CD4-positive, alpha-beta T cell treated with Interleukin-12 subunit alpha and Interleukin-12 subunit beta, for 1 hour (primary cell): Measurements from ENCODE around the gene HBP1.
A peak's percentile ranks its signal among the peaks of the same experiment; 100 is the strongest.

Source experiments
- DNase-seq: peaks from one replicate; pipeline ENCODE4 v3.0.0-alpha.2; 2020

The HBP1 gene

DNA sequence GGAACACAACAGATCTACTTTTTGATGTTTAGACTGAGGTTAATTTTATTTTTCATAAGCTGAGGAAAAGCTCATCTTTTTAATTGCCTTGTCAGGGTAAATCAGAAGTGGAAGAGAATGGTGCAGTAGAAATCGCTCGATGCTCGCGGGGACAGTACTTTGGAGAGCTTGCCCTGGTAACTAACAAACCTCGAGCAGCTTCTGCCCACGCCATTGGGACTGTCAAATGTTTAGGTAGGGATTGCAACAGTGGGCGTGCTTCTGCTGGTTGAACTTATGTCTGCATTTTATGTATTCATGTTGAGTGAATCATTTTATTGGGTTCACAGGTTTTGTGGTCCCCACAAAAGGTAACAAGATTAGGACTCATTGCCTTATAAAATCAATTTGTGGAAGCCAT is 11.7 kb upstream of the HBP1 start:
- no peak for DNase-seq

GRCh38 chr7:107158028-107158427 is 10.8 kb upstream of the HBP1 start:
- DNase-seq = no peak

- DNase-seq = no peak
Measured at GRCh38 chr7:107160389-107160788, 8.4 kb upstream of the HBP1 start.

DNA sequence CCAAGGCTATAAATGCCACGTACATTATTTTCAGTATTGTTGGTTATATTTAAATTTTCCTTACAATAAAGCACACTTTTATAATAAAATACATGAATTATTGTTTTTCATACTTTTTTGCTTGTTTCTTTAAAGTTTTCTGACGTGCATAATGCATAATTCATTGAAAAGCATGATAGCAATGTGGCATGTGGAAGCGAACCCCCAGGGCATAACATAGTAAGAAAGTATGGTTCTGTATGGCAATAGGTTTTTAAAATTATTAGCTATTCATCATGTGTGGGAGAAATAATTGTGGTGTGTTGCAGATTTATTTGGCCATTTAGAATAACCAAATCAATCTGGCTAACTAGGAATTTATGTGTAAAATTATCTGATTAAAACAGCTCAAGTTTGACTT is 7.4 kb upstream of the HBP1 start:
- DNase-seq = no peak

DNA sequence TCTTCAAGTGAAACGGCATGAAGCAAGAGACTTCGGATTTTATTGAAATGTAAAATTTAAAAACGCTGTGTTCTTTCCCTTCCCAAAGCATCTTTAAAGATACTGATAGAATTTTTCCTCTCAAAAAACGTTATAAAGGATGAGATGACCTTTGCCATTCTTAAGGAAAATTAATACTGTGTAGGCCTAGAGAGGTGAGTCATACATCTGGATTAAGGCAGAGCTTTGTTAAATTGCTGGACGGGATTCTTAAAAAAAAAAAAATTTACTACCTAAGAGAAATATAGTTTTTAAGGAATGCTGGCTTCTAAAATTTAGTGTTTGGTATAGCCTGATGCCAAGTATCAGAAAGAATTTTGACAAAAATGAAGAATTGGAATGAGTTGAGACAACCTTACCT is 6.3 kb upstream of the HBP1 start:
- no peak for DNase-seq

- DNase-seq = no peak
Measured at GRCh38 chr7:107164092-107164491, 4.7 kb upstream of the HBP1 start.

- DNase-seq = no peak
Measured at GRCh38 chr7:107165341-107165740, 3.5 kb upstream of the HBP1 start.

DNA sequence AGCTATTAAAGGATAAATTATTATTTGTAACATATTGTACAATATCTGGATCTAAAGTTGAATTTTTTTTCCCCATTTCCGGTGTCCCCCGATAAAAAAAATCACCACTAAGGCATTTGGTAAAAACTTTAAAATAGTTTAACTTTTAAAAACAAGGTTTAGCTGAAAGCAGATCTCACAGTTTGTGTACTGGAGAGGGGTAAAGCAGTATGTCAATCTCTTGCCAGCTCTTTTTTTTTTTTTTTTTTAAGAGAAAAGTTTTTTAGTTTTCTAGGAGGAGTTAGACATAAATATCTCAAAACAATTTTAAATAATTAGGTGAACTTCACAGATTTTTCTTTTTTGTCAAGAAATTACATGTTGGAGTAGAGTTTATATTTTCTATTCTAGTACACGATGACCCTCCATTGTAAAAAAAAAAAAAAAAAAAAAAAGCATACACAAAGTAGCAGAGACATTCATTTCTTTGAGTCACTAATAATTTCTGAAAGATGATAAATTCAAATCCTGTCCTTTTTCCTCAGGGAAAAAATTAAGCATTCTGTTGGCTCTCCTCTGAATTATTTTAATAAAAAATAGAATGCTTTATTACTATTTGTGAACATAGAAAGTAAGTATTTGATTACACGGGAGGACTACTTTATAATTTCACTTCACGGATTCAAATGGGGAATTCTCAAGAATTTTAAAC is 1.9 kb upstream of the HBP1 start:
- DNase-seq = no peak

- peak; percentile 71 for DNase-seq
Measured at GRCh38 chr7:107167483-107168232, 1.1 kb upstream of the HBP1 start.

DNA sequence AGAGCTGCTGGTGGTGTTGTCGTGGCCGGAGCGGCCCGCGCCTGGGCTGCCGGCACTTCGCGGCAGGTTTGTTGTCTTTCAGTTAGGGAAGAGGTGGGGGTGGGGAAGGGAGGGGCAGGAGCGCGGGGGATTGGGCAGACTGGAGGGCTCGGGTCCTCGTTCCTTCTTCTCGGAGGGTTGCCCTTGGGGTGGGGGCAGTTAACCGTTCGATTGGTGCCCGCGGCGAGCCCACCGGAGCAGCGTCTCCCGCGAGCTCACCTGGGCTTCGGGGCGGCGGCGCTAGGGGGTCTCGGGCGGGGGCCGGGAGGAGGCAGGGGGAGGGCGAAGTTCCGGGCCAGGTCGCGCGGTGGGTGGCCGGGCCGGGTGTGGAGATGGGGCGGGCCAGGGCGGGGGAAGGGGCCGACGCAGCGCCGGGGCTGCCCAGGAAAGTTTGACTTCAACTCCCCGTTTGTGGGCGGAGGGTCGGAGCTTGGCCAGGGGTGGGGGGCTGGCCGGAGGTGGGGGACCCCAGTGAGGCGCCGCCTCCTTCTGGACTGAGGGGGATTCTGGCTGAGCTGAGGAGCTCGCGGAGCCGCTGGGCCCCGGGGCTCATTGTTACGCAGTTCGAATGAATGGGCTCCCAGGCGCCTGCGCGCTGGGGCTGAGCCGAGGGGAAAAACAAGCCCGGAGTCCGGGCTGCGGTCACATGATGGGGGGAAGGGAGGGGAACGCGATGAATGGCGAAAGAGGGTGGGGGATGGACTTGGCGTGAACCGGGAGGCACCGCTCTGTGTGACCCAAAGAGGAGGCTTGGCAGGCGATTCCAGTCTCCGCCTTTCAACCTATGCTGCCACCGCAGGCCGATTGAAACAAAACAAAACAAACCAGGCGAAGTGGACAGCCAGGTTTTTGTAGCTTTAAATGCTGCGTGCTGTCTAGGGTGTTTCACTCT is 582 bp downstream of the HBP1 start:
- peak; percentile 91 for DNase-seq

DNA sequence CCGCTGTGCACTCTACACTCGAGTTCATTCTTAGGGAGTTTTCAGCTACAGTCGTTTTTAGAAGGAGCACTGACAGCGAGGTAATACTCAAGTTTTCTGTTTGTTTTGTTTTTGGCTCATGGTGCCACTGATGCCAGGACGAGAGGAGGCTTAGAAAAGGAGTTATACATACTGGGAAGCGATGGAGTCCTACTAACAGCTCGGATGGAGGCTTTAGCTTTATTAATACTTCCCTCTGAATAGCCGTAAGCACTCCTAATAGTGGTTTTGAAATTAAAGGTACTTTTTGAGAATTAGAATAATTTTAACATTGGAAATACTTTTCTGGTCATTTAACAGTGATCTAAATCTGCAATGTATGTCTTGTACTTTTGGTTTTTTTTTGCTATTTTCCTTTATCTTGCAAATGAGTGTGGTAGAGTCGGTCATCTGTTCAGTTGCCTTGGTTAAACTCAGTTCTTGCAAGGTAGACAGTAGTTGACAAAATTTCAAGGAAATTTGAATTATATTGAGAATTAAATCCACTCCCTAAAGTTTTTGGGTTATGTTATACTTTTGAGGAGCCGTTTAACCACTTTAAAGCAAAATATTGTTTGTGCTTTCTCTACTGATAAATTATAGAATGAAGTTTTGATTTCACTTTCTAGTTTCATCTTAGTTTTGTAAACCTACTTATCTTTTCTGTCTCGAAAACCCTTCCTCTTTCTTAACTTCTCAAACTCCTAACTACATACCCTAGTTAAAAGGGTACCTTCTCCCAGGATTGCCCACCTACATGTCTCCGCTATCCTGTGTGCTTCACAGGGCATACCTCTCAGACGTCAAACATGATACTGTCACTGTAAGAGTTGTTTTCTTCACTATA is 1.5 kb downstream of the HBP1 start:
- DNase-seq = no peak

DNA sequence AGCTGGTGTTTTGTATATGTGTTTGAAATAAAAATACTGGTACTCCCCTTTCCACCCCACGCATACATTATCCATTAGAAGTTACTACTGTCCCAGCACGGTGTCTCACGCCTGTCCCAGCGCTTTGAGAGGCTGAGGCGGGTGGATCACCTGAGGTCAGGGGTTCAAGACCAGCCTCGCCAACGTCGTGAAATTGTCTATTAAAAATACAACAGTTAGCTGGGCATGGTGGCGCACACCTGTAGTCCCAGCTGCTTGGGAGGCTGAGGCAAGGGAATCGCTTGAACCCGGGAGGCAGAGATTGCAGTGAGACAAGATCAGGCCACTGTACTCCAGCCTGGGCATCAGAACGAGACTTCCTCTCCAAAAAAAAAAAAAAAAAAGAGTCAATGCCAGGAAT is 2.7 kb downstream of the HBP1 start:
- DNase-seq = no peak

DNA sequence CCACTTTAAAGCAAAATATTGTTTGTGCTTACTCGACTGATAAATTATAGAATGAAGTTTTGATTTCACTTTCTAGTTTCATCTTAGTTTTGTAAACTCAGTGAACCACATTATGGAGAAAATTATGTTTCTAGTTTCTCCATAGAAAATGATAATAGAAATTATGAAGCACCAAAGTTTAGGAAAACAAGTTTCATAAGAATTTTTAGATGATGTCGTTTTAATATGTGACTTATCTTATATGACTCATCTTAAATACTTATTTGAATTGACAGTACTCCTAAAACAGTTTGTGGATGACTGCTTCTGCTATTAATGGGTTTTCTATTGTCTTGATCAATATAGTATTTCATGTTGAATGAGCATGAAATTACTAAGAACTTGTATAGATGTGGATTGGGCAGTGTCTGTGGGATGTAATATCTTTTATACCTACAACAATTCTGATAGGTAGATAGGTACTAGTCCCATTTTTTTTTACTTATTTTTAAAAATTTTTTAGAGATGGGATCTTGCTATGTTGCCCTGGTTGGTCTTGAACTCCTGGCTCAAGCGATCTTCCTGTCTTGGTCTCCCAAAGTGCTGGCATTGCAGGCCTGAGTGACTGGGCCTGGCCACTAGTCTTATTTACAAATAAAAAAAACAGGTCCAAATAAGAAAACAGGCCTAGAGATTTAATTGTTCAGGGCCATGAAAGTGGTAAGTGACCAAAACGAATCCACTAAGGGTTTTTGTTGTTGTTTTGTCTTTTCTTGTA is 3.7 kb downstream of the HBP1 start:
- no peak for DNase-seq

GRCh38 chr7:107173191-107173590 is 4.4 kb downstream of the HBP1 start:
- no peak for DNase-seq

DNA sequence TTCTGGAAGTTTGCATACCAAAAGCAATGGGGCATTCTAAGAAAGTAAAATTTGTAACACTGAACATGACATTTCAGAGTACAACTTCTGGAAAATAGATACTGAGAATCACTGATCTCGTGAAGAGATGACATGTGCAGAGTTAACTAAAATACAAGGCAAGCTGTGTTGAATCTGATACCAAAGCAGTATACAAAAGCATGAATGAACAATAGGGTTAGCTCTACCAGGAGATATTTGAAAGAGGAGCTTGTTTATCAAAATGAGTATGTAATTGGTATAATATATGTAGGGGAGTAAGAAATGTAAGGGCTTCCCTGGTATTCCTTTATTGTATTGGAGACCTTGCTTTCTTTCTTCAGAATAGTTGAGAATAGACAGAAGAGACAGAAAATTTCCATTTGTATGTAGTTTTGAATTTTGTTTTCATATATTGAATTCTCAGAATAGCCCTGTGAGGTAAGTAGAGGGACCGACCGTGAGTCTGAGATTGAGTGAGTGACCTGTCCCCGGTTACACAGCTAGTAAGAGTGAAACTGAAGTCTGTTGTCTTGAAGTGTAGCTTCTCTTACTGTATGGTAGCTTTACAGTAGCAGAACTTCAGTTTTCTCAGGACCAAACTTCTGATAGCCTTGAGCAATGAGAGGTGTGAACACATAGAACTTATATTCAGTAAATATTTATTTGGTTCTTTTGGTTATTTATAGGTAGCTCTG is 5.0 kb downstream of the HBP1 start:
- DNase-seq = no peak

- no peak for DNase-seq
Measured at GRCh38 chr7:107179326-107180164, 10.7 kb downstream of the HBP1 start.

GRCh38 chr7:107180378-107180777 is 11.6 kb downstream of the HBP1 start:
- DNase-seq = peak; percentile 31

GRCh38 chr7:107181172-107181571 is 12.4 kb downstream of the HBP1 start:
- DNase-seq = no peak

GRCh38 chr7:107185716-107186115 is 16.9 kb downstream of the HBP1 start:
- no peak for DNase-seq

DNA sequence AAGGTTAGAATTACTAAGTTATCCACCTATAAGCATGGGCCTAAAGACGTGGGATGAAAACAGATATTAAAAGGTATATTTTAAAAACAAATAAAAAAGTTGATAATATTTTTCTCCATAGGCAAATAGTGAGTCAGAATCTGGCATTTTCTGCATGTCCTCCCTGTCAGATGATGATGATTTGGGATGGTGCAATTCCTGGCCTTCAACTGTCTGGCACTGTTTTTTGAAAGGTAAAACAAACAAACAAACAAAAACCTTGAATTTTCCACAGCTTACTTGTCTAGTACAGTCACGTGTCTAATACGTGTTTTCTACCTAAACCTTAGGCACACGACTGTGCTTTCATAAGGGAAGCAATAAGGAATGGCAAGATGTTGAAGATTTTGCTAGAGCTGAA is 17.4 kb downstream of the HBP1 start:
- DNase-seq = no peak
